ENCODE measurements around the gene ANKRD49. TPM values are rescaled to one million over a fixed set of nuclear protein-coding genes. Genes with fewer than 3 reads are reported as not detected.

ANKRD49 gene
- total and polyA plus RNA-seq, 10 donors, result 18.8 to 46.5 (median 28.8) TPM

- TF ChIP-seq CTCF (IDR thresholded peaks at IDR 0.05 in 8 of 11, conservative IDR thresholded peaks at IDR 0.05 in 3 of 11) (no peak), POLR2A (IDR thresholded peaks at IDR 0.05) (no peak), POLR2AphosphoS5 (IDR thresholded peaks at IDR 0.05) (no peak)
- Histone ChIP-seq H3K27ac (no peak overlapping the region), H3K4me3 (no peak overlapping the region), H3K27me3 (replicated peaks in 1 of 7) (no peaks in the 10 kb centered on the region), H3K9me3 (no peaks in the 10 kb centered on the region), H3K4me1 (peaks cover 0 to 15% (median 10%) of the 10 kb centered on the region in 6 donors), H3K36me3 (no peaks in the 10 kb centered on the region)
- no peak for DNase-seq
- intact Hi-C loops (cut with DNase I; ENCODE audit: low total_unique reads), result no loop called here
Measured at GRCh38 chr11:94536386-94536785, 42.6 kb downstream of the ANKRD49 start.

GRCh38 chr11:94537031-94537600 lies 43.3 kb downstream of the ANKRD49 start:
- H3K36me3 ChIP-seq, result no peaks in the 10 kb centered on the region
- H3K4me3 ChIP-seq, result no peak overlapping the region

GRCh38 chr11:94539420-94539819 lies 45.6 kb downstream of the ANKRD49 start:
- DNase-seq, result no peak
- H3K4me1 ChIP-seq, result peaks cover 0 to 18% (median 12%) of the 10 kb centered on the region in 6 donors
- WGBS, 5 donors, result 16 to 52% (median 45%) methylated on average over 1 of the region's 1 CpG
- TF ChIP-seq CTCF (IDR thresholded peaks at IDR 0.05 in 8 of 11, conservative IDR thresholded peaks at IDR 0.05 in 3 of 11) (no peak), POLR2A (IDR thresholded peaks at IDR 0.05) (no peak), POLR2AphosphoS5 (IDR thresholded peaks at IDR 0.05) (no peak)
- H3K9me3 ChIP-seq, result no peaks in the 10 kb centered on the region
- no peaks in the 10 kb centered on the region for H3K36me3 ChIP-seq
- intact Hi-C loops (cut with DNase I; ENCODE audit: low total_unique reads), result no loop called here
- no peak overlapping the region for H3K4me3 ChIP-seq
- no peak overlapping the region for H3K27ac ChIP-seq
- no peaks in the 10 kb centered on the region for H3K27me3 ChIP-seq (replicated peaks in 1 of 7)

More at GRCh38 chr11:94537031-94537600, 43.3 kb downstream of the ANKRD49 start:
- intact Hi-C loops (cut with DNase I; ENCODE audit: low total_unique reads), result no loop called here
- TF ChIP-seq CTCF (IDR thresholded peaks at IDR 0.05 in 8 of 11, conservative IDR thresholded peaks at IDR 0.05 in 3 of 11) (no peak), POLR2A (IDR thresholded peaks at IDR 0.05) (no peak), POLR2AphosphoS5 (IDR thresholded peaks at IDR 0.05) (no peak)
- no peaks in the 10 kb centered on the region for H3K27me3 ChIP-seq (replicated peaks in 1 of 7)
- no peaks in the 10 kb centered on the region for H3K9me3 ChIP-seq
- 69 to 77% (median 74%) methylated on average over 3 of the region's 3 CpGs for WGBS, 5 donors
- no peak overlapping the region for H3K27ac ChIP-seq
- no peak for DNase-seq
- H3K4me1 ChIP-seq, result peaks cover 0 to 15% (median 10%) of the 10 kb centered on the region in 6 donors

- 0 to 1% (median 1%) methylated on average over 40 to 109 of the region's 109 CpGs for WGBS, 5 donors
- DNase-seq, result peak; percentile 96
- TF ChIP-seq CTCF (IDR thresholded peaks at IDR 0.05 in 8 of 11, conservative IDR thresholded peaks at IDR 0.05 in 3 of 11), result no peak
- peak; percentile 85 to 93 (median 91) for TF ChIP-seq POLR2AphosphoS5 (IDR thresholded peaks at IDR 0.05)
- peak in 2 of 3 donors; percentile 3 to 22 for TF ChIP-seq POLR2A (IDR thresholded peaks at IDR 0.05)
- intact Hi-C loops (cut with DNase I; ENCODE audit: low total_unique reads), result no loop called here
- no peaks in the 10 kb centered on the region for H3K36me3 ChIP-seq
- no peaks in the 10 kb centered on the region for H3K9me3 ChIP-seq
- peak within 1 kb of the TSS; percentile 57 to 93 (median 72) for H3K4me3 ChIP-seq
- peak within 1 kb of the TSS; percentile 87 to 99 (median 94) for H3K27ac ChIP-seq
- peaks cover 21 to 60% (median 52%) of the 10 kb centered on the region in 6 donors for H3K4me1 ChIP-seq
- H3K27me3 ChIP-seq (replicated peaks in 1 of 7), result no peaks in the 10 kb centered on the region
Measured at GRCh38 chr11:94543695-94544645, 50.2 kb downstream of the ANKRD49 start, which contains the start of gene FUT4. Gene FUT4 (plus strand): TSS chr11:94543921. CDS start chr11:94544134, 213 bp downstream.
